ENCODE results near the gene ATXN7L1.
"Not testable (repeated sequence)": the region's sequence is repeated elsewhere in the genome, so short reads cannot be mapped to it uniquely, and the experiment has no call there.

Gene ATXN7L1

GRCh38 chr7:105887569-105888189 lies 11.3 kb upstream of the ATXN7L1 start:
- DNase-seq: no peak

- DNase-seq: no peak
These were observed 10.4 kb upstream of the ATXN7L1 start for GRCh38 chr7:105886776-105887175.

- no peak for DNase-seq
These were observed 9.2 kb upstream of the ATXN7L1 start for GRCh38 chr7:105885387-105886111.

- not testable (repeated sequence) for DNase-seq
These were observed 6.8 kb upstream of the ATXN7L1 start for GRCh38 chr7:105883179-105883578.

GRCh38 chr7:105881439-105881838 lies 5.0 kb upstream of the ATXN7L1 start:
- DNase-seq: no peak

GRCh38 chr7:105880571-105881330 lies 4.4 kb upstream of the ATXN7L1 start:
- no peak for DNase-seq

- DNase-seq: no peak
These were observed 3.4 kb upstream of the ATXN7L1 start for GRCh38 chr7:105879782-105880181.

- no peak for DNase-seq
These were observed 2.6 kb upstream of the ATXN7L1 start for GRCh38 chr7:105878746-105879605.

GRCh38 chr7:105877736-105878135 lies 1.3 kb upstream of the ATXN7L1 start:
- no peak for DNase-seq

- no peak for DNase-seq
These were observed 684 bp upstream of the ATXN7L1 start for GRCh38 chr7:105876964-105877601.

GRCh38 chr7:105875505-105875904 lies 894 bp downstream of the ATXN7L1 start:
- DNase-seq: no peak

GRCh38 chr7:105874055-105874454 lies 2.3 kb downstream of the ATXN7L1 start:
- DNase-seq: no peak

- DNase-seq: no peak
These were observed 3.9 kb downstream of the ATXN7L1 start for GRCh38 chr7:105872491-105872890.

GRCh38 chr7:105871142-105871541 lies 5.3 kb downstream of the ATXN7L1 start:
- no peak for DNase-seq

GRCh38 chr7:105866102-105866801 lies 10.1 kb downstream of the ATXN7L1 start:
- no peak for DNase-seq

GRCh38 chr7:105863876-105864275 lies 12.5 kb downstream of the ATXN7L1 start:
- no peak for DNase-seq

- DNase-seq: no peak
These were observed 13.6 kb downstream of the ATXN7L1 start for GRCh38 chr7:105862770-105863169.

- DNase-seq: no peak
These were observed 14.1 kb downstream of the ATXN7L1 start for GRCh38 chr7:105862276-105862675.

- no peak for DNase-seq
These were observed 15.2 kb downstream of the ATXN7L1 start for GRCh38 chr7:105861224-105861623.

- no peak for DNase-seq
These were observed 15.6 kb downstream of the ATXN7L1 start for GRCh38 chr7:105860793-105861192.

- DNase-seq: no peak
These were observed 19.1 kb downstream of the ATXN7L1 start for GRCh38 chr7:105857009-105857952.
